ENCODE measurements around the gene EFCAB3. TPM values are rescaled to one million over a fixed set of nuclear protein-coding genes. Genes with fewer than 3 reads are reported as not detected.
"Not testable (repeated sequence)": the region's sequence is repeated elsewhere in the genome, so short reads cannot be mapped to it uniquely, and the experiment has no call there.

EFCAB3 gene
- total RNA-seq, 1 experiment from 2014 or later = not detected

- TF ChIP-seq PRDM15 (CRISPR knock-in tag; IDR thresholded peaks at IDR 0.05) = 0 out of 2 replicates have a peak, but pooled peaks have one; percentile 29
These were observed 43.5 kb downstream of the EFCAB3 start, which contains the start of gene METTL2A (continued) for GRCh38 chr17:62423647-62424461.

- H3K27me3 Mint-ChIP-seq (ENCODE audit: low read depth); CTCF ChIA-PET; H3K27ac Mint-ChIP-seq; H3K4me3 Mint-ChIP-seq; POLR2A ChIA-PET; ATAC-seq; H3K9me3 Mint-ChIP-seq; DNase-seq (ENCODE audit: low spot score): not testable (repeated sequence)
- Mint-ChIP-seq H3K36me3 (peaks cover 42% of the 10 kb centered on the region), H3K4me1 (peaks cover 13% of the 10 kb centered on the region)
These were observed 45.9 kb downstream of the EFCAB3 start for GRCh38 chr17:62426214-62426613.

DNA sequence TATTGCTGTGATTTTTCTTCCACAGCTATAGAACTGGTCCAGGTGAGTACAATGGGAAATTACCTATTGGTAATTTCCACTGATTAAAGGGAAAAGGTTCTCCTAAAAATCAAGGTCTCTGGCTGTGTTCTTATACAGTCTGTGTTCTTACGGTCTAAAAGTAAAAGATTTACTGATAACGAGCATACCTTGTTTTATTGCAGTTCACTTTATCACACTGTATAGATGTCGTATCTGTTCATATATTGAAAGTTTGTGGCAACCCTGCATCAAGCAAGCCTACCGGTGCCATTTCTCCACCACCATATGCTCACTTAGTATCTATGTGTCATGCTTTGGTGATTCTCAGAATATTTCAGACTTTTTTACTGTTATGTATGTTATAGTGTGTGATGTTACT lies 54.9 kb downstream of the EFCAB3 start:
- POLR2A ChIA-PET; H3K9me3 Mint-ChIP-seq; CTCF ChIA-PET; H3K27ac Mint-ChIP-seq; H3K4me1 Mint-ChIP-seq; ATAC-seq; DNase-seq (ENCODE audit: low spot score); H3K4me3 Mint-ChIP-seq; H3K27me3 Mint-ChIP-seq (ENCODE audit: low read depth): not testable (repeated sequence)
- peaks cover 47% of the 10 kb centered on the region for H3K36me3 Mint-ChIP-seq

GRCh38 chr17:62441181-62441580 lies 60.8 kb downstream of the EFCAB3 start:
- CTCF ChIA-PET; H3K27ac Mint-ChIP-seq; POLR2A ChIA-PET; H3K27me3 Mint-ChIP-seq (ENCODE audit: low read depth); H3K9me3 Mint-ChIP-seq; ATAC-seq; DNase-seq (ENCODE audit: low spot score); H3K4me1 Mint-ChIP-seq; H3K4me3 Mint-ChIP-seq: not testable (repeated sequence)
- peaks cover 54% of the 10 kb centered on the region for H3K36me3 Mint-ChIP-seq

GRCh38 chr17:62444063-62444462 lies 63.7 kb downstream of the EFCAB3 start:
- no peak overlapping the region; the same call in 1 of the 2 replicates for H3K27ac Mint-ChIP-seq
- ChIA-PET CTCF (no interaction called here), POLR2A (no interaction called here)
- no peaks in the 10 kb centered on the region for H3K9me3 Mint-ChIP-seq
- no peaks in the 10 kb centered on the region for H3K27me3 Mint-ChIP-seq (ENCODE audit: low read depth)
- ATAC-seq (no peak), DNase-seq (ENCODE audit: low spot score) (no peak)
- H3K4me1 Mint-ChIP-seq = no peaks in the 10 kb centered on the region
- no peak overlapping the region for H3K4me3 Mint-ChIP-seq
- peaks cover 61% of the 10 kb centered on the region for H3K36me3 Mint-ChIP-seq
- no peak for TF ChIP-seq ZNF232 (CRISPR knock-in tag; IDR thresholded peaks at IDR 0.05)
- TF ChIP-seq, protein P1, sequence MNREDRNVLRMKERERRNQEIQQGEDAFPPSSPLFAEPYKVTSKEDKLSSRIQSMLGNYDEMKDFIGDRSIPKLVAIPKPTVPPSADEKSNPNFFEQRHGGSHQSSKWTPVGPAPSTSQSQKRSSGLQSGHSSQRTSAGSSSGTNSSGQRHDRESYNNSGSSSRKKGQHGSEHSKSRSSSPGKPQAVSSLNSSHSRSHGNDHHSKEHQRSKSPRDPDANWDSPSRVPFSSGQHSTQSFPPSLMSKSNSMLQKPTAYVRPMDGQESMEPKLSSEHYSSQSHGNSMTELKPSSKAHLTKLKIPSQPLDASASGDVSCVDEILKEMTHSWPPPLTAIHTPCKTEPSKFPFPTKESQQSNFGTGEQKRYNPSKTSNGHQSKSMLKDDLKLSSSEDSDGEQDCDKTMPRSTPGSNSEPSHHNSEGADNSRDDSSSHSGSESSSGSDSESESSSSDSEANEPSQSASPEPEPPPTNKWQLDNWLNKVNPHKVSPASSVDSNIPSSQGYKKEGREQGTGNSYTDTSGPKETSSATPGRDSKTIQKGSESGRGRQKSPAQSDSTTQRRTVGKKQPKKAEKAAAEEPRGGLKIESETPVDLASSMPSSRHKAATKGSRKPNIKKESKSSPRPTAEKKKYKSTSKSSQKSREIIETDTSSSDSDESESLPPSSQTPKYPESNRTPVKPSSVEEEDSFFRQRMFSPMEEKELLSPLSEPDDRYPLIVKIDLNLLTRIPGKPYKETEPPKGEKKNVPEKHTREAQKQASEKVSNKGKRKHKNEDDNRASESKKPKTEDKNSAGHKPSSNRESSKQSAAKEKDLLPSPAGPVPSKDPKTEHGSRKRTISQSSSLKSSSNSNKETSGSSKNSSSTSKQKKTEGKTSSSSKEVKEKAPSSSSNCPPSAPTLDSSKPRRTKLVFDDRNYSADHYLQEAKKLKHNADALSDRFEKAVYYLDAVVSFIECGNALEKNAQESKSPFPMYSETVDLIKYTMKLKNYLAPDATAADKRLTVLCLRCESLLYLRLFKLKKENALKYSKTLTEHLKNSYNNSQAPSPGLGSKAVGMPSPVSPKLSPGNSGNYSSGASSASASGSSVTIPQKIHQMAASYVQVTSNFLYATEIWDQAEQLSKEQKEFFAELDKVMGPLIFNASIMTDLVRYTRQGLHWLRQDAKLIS (CRISPR knock-in tag; IDR thresholded peaks at IDR 0.05; ENCODE audit: borderline replicate concordance) = no peak
- TF ChIP-seq CREM (CRISPR knock-in tag; IDR thresholded peaks at IDR 0.05) = no peak
- TF ChIP-seq, protein P2, sequence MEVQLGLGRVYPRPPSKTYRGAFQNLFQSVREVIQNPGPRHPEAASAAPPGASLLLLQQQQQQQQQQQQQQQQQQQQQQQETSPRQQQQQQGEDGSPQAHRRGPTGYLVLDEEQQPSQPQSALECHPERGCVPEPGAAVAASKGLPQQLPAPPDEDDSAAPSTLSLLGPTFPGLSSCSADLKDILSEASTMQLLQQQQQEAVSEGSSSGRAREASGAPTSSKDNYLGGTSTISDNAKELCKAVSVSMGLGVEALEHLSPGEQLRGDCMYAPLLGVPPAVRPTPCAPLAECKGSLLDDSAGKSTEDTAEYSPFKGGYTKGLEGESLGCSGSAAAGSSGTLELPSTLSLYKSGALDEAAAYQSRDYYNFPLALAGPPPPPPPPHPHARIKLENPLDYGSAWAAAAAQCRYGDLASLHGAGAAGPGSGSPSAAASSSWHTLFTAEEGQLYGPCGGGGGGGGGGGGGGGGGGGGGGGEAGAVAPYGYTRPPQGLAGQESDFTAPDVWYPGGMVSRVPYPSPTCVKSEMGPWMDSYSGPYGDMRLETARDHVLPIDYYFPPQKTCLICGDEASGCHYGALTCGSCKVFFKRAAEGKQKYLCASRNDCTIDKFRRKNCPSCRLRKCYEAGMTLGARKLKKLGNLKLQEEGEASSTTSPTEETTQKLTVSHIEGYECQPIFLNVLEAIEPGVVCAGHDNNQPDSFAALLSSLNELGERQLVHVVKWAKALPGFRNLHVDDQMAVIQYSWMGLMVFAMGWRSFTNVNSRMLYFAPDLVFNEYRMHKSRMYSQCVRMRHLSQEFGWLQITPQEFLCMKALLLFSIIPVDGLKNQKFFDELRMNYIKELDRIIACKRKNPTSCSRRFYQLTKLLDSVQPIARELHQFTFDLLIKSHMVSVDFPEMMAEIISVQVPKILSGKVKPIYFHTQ (CRISPR knock-in tag; IDR thresholded peaks at IDR 0.05) = no peak
- TF ChIP-seq, protein P3, sequence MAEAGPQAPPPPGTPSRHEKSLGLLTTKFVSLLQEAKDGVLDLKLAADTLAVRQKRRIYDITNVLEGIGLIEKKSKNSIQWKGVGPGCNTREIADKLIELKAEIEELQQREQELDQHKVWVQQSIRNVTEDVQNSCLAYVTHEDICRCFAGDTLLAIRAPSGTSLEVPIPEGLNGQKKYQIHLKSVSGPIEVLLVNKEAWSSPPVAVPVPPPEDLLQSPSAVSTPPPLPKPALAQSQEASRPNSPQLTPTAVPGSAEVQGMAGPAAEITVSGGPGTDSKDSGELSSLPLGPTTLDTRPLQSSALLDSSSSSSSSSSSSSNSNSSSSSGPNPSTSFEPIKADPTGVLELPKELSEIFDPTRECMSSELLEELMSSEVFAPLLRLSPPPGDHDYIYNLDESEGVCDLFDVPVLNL (CRISPR knock-in tag; IDR thresholded peaks at IDR 0.05; ENCODE audit: borderline replicate concordance, low read depth) = no peak
- TF ChIP-seq RORB (CRISPR knock-in tag; IDR thresholded peaks at IDR 0.05) = no peak
- no peak for TF ChIP-seq ZNF425 (CRISPR knock-in tag; conservative IDR thresholded peaks at IDR 0.05)
- no peak for TF ChIP-seq ETV6 (CRISPR knock-in tag; IDR thresholded peaks at IDR 0.05)
- no peak for TF ChIP-seq ZNF219 (CRISPR knock-in tag; IDR thresholded peaks at IDR 0.05; ENCODE audit: borderline replicate concordance)
- TF ChIP-seq, protein P4, sequence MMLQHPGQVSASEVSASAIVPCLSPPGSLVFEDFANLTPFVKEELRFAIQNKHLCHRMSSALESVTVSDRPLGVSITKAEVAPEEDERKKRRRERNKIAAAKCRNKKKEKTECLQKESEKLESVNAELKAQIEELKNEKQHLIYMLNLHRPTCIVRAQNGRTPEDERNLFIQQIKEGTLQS (CRISPR knock-in tag; conservative IDR thresholded peaks at IDR 0.05) = no peak
